Osteocyte (in vitro differentiated cells): ENCODE measurements around the gene TARS1. TPM values are rescaled to one million over a fixed set of nuclear protein-coding genes. Genes with fewer than 3 reads are reported as not detected.

Experiments used
- DNase-seq: peaks from one replicate; pipeline ENCODE4 v3.0.0; 2021; ENCODE audit warnings: mixed read lengths; ENCODE audit not compliant: unreplicated experiment; ENCODE audit errors: extremely low spot score
- H3K27ac Mint-ChIP-seq: one replicate; pipeline ENCODE4 v1.8.0; 2021; ENCODE audit warnings: mild to moderate bottlenecking, mixed read lengths; ENCODE audit not compliant: unreplicated experiment
- H3K27me3 Mint-ChIP-seq: one replicate; pipeline ENCODE4 v1.8.0; 2021; ENCODE audit warnings: mixed read lengths; ENCODE audit not compliant: unreplicated experiment
- H3K36me3 Mint-ChIP-seq: one replicate; pipeline ENCODE4 v1.8.0; 2021; ENCODE audit warnings: mixed read lengths; ENCODE audit not compliant: unreplicated experiment
- H3K4me1 Mint-ChIP-seq: one replicate; pipeline ENCODE4 v1.8.0; 2021; ENCODE audit warnings: mixed read lengths; ENCODE audit not compliant: unreplicated experiment
- H3K4me3 Mint-ChIP-seq: one replicate; pipeline ENCODE4 v1.8.0; 2021; ENCODE audit warnings: mild to moderate bottlenecking, moderate library complexity, mixed read lengths; ENCODE audit not compliant: unreplicated experiment
- H3K9me3 Mint-ChIP-seq: one replicate; pipeline ENCODE4 v1.8.0; 2021; ENCODE audit warnings: mixed read lengths; ENCODE audit not compliant: unreplicated experiment
- CTCF ChIP-seq: fragments of 200-600 bp; sonication (generic); IDR thresholded peaks from 2 replicates; pipeline ENCODE4 v1.5.0; 2021; ENCODE audit warnings: antibody characterized with exemption, mild to moderate bottlenecking, moderate library complexity
- total RNA-seq: library from RNA; stranded (reverse); gene quantifications from 2 replicates; pipeline ENCODE4 v1.2.1, GENCODE V29; 2021

The TARS1 gene
- total RNA-seq, 1 donor from 2014 or later = 237 TPM

- no peaks in the 10 kb centered on the region for H3K9me3 Mint-ChIP-seq
- H3K36me3 Mint-ChIP-seq = peaks cover 1% of the 10 kb centered on the region
- H3K4me3 Mint-ChIP-seq = no peak overlapping the region
- peaks cover 25% of the 10 kb centered on the region for H3K4me1 Mint-ChIP-seq
- no peaks in the 10 kb centered on the region for H3K27me3 Mint-ChIP-seq
- no peak for TF ChIP-seq CTCF
- DNase-seq = no peak
- H3K27ac Mint-ChIP-seq = no peak overlapping the region
Observed at GRCh38 chr5:33439905-33440481, 772 bp upstream of the TARS1 start.

- DNase-seq = no peak
- H3K9me3 Mint-ChIP-seq = no peaks in the 10 kb centered on the region
Observed at GRCh38 chr5:33441241-33442177, 744 bp downstream of the TARS1 start.

GRCh38 chr5:33444542-33444941 is 3.8 kb downstream of the TARS1 start:
- Mint-ChIP-seq H3K4me3 (peak overlapping the region; percentile 8), H3K4me1 (peaks cover 51% of the 10 kb centered on the region), H3K27me3 (no peaks in the 10 kb centered on the region), H3K9me3 (no peaks in the 10 kb centered on the region), H3K27ac (peak overlapping the region; percentile 1), H3K36me3 (peaks cover 28% of the 10 kb centered on the region)
- no peak for DNase-seq
- TF ChIP-seq CTCF = no peak

More at GRCh38 chr5:33441241-33442177, 744 bp downstream of the TARS1 start:
- H3K27me3 Mint-ChIP-seq = no peaks in the 10 kb centered on the region
- peaks cover 11% of the 10 kb centered on the region for H3K36me3 Mint-ChIP-seq
- H3K4me3 Mint-ChIP-seq = no peak overlapping the region
- no peak overlapping the region for H3K27ac Mint-ChIP-seq
- no peak for TF ChIP-seq CTCF
- H3K4me1 Mint-ChIP-seq = peaks cover 37% of the 10 kb centered on the region

GRCh38 chr5:33445798-33446197 is 5.0 kb downstream of the TARS1 start:
- H3K27ac Mint-ChIP-seq = no peak overlapping the region
- peaks cover 51% of the 10 kb centered on the region for H3K4me1 Mint-ChIP-seq
- no peak overlapping the region for H3K4me3 Mint-ChIP-seq
- no peaks in the 10 kb centered on the region for H3K27me3 Mint-ChIP-seq
- H3K9me3 Mint-ChIP-seq = no peaks in the 10 kb centered on the region
- peaks cover 33% of the 10 kb centered on the region for H3K36me3 Mint-ChIP-seq
- no peak for DNase-seq
- TF ChIP-seq CTCF = no peak

- Mint-ChIP-seq H3K27me3 (no peaks in the 10 kb centered on the region), H3K9me3 (no peaks in the 10 kb centered on the region), H3K4me1 (peaks cover 43% of the 10 kb centered on the region), H3K4me3 (no peak overlapping the region), H3K36me3 (peaks cover 48% of the 10 kb centered on the region), H3K27ac (no peak overlapping the region)
- no peak for DNase-seq
- TF ChIP-seq CTCF = no peak
Observed at GRCh38 chr5:33448118-33448517, 7.4 kb downstream of the TARS1 start.
